ENCODE data around the gene SLC48A1.

Gene SLC48A1

DNA sequence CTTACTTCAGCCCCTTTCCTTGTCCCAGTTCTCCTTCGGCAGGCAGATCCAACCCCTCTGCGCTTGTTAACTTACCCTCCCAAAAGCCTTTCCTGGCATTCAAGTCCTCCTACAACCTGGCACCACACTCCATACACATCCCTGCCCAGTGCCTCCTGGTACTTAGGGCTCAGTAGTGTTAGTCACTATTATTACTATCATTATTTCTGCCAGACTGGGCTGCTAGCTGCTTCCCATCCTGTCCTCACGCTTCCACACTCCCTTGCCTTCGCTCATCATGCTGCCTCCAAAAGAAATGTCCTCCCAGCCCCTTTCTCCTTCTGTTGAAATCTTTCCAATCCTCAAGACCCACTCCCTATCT, 48.3 kb downstream of the SLC48A1 start:
- TF ChIP-seq CTCF (IDR thresholded peaks at IDR 0.05; ENCODE audit: extremely low read depth, missing control alignments), result no peak
- DNase-seq (ENCODE audit: low spot score), result no peak

DNA sequence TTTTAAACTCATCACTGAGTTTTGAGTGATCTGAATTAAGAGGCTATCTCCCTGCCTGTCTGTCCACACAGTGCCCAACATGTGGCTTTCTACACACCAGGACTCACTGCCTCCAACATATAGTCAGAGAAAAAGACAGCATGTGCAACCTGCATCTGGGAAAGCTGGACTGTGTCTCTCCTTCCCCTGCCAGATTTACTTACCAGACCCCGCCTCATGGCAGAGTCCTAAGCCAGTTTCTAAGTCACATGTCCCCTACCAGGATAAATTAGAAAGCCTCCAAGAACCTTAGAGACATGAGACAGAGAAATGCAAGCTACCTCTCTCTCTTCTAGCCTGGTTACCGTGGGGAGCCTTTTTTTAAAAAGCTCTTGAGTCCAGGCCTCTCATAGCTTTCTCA, 49.4 kb downstream of the SLC48A1 start:
- TF ChIP-seq CTCF (IDR thresholded peaks at IDR 0.05; ENCODE audit: extremely low read depth, missing control alignments), result no peak
- DNase-seq (ENCODE audit: low spot score), result no peak

DNA sequence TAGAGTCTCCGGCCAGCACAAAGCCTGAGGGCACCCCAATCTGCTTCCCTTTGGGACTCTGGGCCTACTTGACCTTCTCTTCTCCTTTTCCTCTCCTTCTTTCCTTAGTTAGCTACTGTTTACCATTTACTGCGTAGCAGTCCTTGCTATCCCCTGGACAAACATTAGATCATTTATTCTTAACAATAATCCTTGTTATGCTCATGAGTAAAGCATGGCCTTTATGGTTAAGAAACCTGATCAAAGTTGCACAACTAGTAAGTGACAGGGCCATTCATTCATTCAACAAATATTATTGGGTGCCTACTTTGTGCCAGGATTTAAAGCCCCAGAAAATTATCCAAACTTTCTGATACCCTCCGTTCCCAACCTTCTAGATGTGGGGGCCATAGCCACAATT, 49.8 kb downstream of the SLC48A1 start:
- no peak for TF ChIP-seq CTCF (IDR thresholded peaks at IDR 0.05; ENCODE audit: extremely low read depth, missing control alignments)
- DNase-seq (ENCODE audit: low spot score), result no peak

DNA sequence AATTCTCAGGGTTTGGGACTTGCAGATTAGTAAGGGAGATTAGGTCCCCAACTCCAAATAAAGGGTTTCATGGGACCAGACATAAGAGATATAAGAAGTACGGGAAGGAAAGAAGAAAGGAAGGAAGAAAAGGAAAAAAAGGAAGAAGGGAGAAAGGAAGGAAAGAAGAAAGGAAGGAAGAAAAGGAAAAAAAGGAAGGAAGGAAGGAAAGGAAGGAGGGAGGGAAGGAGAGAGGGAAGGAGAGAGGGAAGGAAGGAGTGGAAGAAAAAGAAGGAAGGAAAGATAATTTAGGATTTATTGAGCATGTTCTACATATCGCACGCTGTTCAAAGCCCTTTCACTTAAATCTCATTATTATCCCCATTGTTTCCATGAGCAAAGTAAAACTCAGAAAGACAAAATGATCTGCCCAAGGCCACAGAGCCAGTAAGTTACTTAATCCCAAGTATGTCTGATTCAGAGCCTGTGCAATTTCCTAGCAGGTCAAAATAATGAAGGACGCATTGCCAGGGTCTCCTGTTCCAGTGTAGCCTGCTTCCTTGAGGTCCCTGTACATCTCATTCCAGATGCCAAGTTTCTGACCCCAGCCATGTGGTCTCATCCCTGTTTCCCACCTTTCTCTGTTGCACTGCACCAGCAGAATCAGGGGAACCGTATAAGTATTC, 50.5 kb downstream of the SLC48A1 start:
- DNase-seq (ENCODE audit: low spot score), result no peak
- TF ChIP-seq CTCF (IDR thresholded peaks at IDR 0.05; ENCODE audit: extremely low read depth, missing control alignments), result no peak

DNA sequence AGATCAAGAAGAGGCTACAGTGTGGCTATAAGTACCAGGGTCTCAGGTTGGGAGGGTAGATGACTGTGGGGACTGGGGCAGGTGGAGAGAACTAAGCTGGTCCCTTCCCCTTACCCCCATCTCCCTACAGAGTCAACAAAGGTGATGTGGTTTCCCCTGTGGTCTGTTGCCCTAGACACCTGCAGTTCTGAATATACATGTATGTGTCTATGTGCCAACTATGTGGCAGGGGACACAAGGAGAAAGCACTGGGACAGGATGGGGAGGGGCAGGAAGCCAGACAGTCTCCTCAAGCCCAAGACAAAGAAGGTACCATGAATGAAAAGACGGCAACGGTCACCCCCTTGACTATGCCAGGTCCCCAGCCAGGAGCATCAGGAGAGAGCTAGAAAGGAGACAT, 51.2 kb downstream of the SLC48A1 start:
- TF ChIP-seq CTCF (IDR thresholded peaks at IDR 0.05; ENCODE audit: extremely low read depth, missing control alignments), result no peak

GRCh38 chr12:47824635-47825034, 51.6 kb downstream of the SLC48A1 start:
- no peak for DNase-seq (ENCODE audit: low spot score)
- no peak for TF ChIP-seq CTCF (IDR thresholded peaks at IDR 0.05; ENCODE audit: extremely low read depth, missing control alignments)

More for the DNA sequence above, 51.2 kb downstream of the SLC48A1 start:
- DNase-seq (ENCODE audit: low spot score), result no peak

DNA sequence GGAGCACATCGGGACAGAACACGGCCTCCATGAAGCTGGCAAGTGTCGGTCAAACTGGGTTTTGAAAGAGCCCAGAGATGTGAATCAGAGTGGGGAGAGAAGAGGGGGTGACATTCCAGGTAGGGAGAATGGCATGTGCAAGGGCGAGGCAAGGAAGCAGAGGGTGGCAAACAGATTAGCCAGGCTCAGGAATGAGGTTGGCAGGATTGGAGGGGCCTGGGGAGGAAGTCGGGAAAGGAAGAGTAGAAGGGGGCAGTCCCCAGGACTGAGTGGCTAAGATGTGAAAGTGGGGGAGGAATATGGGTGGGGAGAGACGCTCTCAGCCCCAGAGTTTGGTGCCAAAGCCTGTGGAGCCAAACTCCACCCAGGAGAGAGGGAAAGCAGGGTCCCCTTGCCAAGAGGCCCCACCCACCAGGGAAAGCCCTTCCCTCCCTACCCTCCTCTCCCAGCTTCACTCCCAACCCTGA, 52.2 kb downstream of the SLC48A1 start:
- no peak for TF ChIP-seq CTCF (IDR thresholded peaks at IDR 0.05; ENCODE audit: extremely low read depth, missing control alignments)
- no peak for DNase-seq (ENCODE audit: low spot score)
